ENCODE data around the gene EDAR. TPM values are rescaled to one million over a fixed set of nuclear protein-coding genes. Genes with fewer than 3 reads are reported as not detected.

EDAR gene
- total RNA-seq, 1 experiment from 2014 or later: not detected

- Histone ChIP-seq H4K20me1 (ENCODE audit: insufficient read depth, low read depth, low read length) (no peaks in the 10 kb centered on the region), H3K4me3 (ENCODE audit: low read length) (no peak overlapping the region), H3K36me3 (ENCODE audit: insufficient read depth, low read length) (no peaks in the 10 kb centered on the region), H3K79me2 (ENCODE audit: low read length) (no peaks in the 10 kb centered on the region), H3K4me2 (ENCODE audit: low read depth, low read length, poor library complexity, severe bottlenecking) (no peak overlapping the region), H3K9me2 (replicated peaks; ENCODE audit: insufficient read depth, low read length) (no peaks in the 10 kb centered on the region), H3K27me3 (ENCODE audit: low read length) (no peaks in the 10 kb centered on the region), H3K4me1 (ENCODE audit: low read length) (no peaks in the 10 kb centered on the region), H3K9ac (ENCODE audit: low read length) (no peak overlapping the region), H3K27ac (ENCODE audit: low read length) (no peak overlapping the region), H2AFZ (ENCODE audit: low read length) (no peak overlapping the region), H3K9me3 (ENCODE audit: low read length) (no peaks in the 10 kb centered on the region)
- DNase-seq: no peak
These were observed 31.0 kb downstream of the EDAR start for GRCh38 chr2:108958002-108958401.

GRCh38 chr2:108956375-108956774 lies 32.6 kb downstream of the EDAR start:
- Histone ChIP-seq H3K9me3 (ENCODE audit: low read length) (no peaks in the 10 kb centered on the region), H3K9ac (ENCODE audit: low read length) (no peak overlapping the region)

DNA sequence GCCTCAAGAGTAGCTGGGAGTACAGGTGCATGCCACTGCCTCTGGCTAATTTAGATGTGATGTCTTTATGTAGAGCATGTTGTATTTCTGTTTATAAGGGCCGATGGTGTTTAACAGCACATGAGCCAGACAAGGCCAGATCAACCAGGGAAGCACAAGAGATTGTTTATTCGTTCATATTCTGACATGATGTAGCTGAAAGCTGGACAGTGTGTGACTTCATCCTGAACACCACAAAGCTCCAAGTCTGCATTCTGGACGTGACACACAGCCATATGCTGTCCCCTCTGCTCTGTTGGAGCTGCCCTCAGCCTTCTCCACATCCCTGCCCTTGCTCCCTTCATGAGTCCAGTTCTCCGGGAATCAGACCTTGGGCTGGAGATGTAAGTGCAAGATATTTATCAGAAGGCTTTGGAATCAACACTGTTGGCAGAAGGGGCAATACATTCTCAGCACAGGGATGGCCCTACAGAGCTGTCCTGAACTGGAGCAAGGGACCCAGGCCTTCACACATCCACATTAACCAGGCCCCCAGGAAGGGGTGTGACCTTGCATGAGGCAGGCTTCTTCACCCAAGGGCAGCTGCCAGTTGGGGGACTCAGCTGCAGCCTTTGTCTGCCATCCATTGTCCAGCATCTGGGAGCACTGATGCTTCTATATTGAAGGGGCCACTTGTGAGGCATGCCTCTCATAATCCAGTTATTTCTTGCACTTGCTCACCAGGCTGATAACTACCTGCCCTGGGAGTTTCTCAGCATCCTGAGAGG lies 38.5 kb downstream of the EDAR start:
- H3K9me2 ChIP-seq (replicated peaks; ENCODE audit: insufficient read depth, low read length): no peaks in the 10 kb centered on the region
- no peak overlapping the region for H3K4me3 ChIP-seq (ENCODE audit: low read length)
- H3K9ac ChIP-seq (ENCODE audit: low read length): no peak overlapping the region
- H3K4me2 ChIP-seq (ENCODE audit: low read depth, low read length, poor library complexity, severe bottlenecking): no peak overlapping the region
- H3K27ac ChIP-seq (ENCODE audit: low read length): no peak overlapping the region
- H4K20me1 ChIP-seq (ENCODE audit: insufficient read depth, low read depth, low read length): no peaks in the 10 kb centered on the region
- peaks cover 11% of the 10 kb centered on the region; the same call in 1 of the 2 replicates for H3K9me3 ChIP-seq (ENCODE audit: low read length)
- no peaks in the 10 kb centered on the region for H3K4me1 ChIP-seq (ENCODE audit: low read length)
- no peaks in the 10 kb centered on the region for H3K36me3 ChIP-seq (ENCODE audit: insufficient read depth, low read length)
- DNase-seq: no peak
- H3K79me2 ChIP-seq (ENCODE audit: low read length): no peaks in the 10 kb centered on the region
- no peak overlapping the region for H2AFZ ChIP-seq (ENCODE audit: low read length)
- no peaks in the 10 kb centered on the region for H3K27me3 ChIP-seq (ENCODE audit: low read length)

More at GRCh38 chr2:108956375-108956774, 32.6 kb downstream of the EDAR start:
- H3K79me2 ChIP-seq (ENCODE audit: low read length): no peaks in the 10 kb centered on the region
- H3K9me2 ChIP-seq (replicated peaks; ENCODE audit: insufficient read depth, low read length): no peaks in the 10 kb centered on the region
- H3K27me3 ChIP-seq (ENCODE audit: low read length): no peaks in the 10 kb centered on the region
- no peaks in the 10 kb centered on the region for H4K20me1 ChIP-seq (ENCODE audit: insufficient read depth, low read depth, low read length)
- no peaks in the 10 kb centered on the region for H3K4me1 ChIP-seq (ENCODE audit: low read length)
- no peak for DNase-seq
- no peaks in the 10 kb centered on the region for H3K36me3 ChIP-seq (ENCODE audit: insufficient read depth, low read length)
- no peak overlapping the region for H3K4me3 ChIP-seq (ENCODE audit: low read length)
- no peak overlapping the region for H2AFZ ChIP-seq (ENCODE audit: low read length)
- H3K27ac ChIP-seq (ENCODE audit: low read length): no peak overlapping the region
- H3K4me2 ChIP-seq (ENCODE audit: low read depth, low read length, poor library complexity, severe bottlenecking): no peak overlapping the region

GRCh38 chr2:108949316-108950239 lies 39.4 kb downstream of the EDAR start:
- H3K9ac ChIP-seq (ENCODE audit: low read length): no peak overlapping the region
- H3K4me3 ChIP-seq (ENCODE audit: low read length): no peak overlapping the region
- H4K20me1 ChIP-seq (ENCODE audit: insufficient read depth, low read depth, low read length): no peaks in the 10 kb centered on the region
- no peak overlapping the region for H3K4me2 ChIP-seq (ENCODE audit: low read depth, low read length, poor library complexity, severe bottlenecking)
- H3K27me3 ChIP-seq (ENCODE audit: low read length): no peaks in the 10 kb centered on the region
- no peak overlapping the region for H2AFZ ChIP-seq (ENCODE audit: low read length)
- no peaks in the 10 kb centered on the region for H3K4me1 ChIP-seq (ENCODE audit: low read length)
- no peaks in the 10 kb centered on the region for H3K36me3 ChIP-seq (ENCODE audit: insufficient read depth, low read length)
- no peak overlapping the region for H3K27ac ChIP-seq (ENCODE audit: low read length)
- no peaks in the 10 kb centered on the region for H3K9me2 ChIP-seq (replicated peaks; ENCODE audit: insufficient read depth, low read length)
- peaks cover 11% of the 10 kb centered on the region; the same call in 1 of the 2 replicates for H3K9me3 ChIP-seq (ENCODE audit: low read length)
- no peaks in the 10 kb centered on the region for H3K79me2 ChIP-seq (ENCODE audit: low read length)
- no peak for DNase-seq

DNA sequence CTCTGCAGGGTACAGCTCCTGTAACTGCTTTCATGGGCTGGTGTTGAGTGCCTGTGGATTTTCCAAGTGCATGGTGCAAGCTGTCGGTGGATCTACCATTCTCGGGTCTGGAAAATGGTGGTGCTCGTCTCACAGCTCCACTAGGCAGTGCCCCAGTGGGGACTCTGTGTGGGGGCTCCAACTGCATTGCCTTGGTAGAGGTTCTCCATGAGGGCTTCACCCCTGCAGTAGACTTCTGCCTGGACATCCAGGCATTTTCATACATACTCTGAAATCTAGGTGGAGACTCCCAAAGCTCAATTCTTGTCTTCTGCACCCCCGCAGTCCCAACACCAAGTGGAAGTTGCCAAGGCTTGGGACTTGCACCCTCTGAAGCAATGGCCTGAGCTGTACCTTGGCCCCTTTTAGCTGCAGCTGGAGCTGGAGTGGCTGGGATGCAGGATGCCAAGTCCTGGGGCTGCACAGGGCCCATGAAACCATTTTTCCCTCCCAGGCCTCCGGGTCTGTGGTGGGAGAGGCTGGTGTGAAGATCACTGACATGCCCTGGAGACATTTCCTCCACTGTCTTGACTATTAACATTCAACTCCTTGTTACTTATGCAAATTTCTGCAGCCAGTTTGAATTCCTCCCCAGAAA lies 41.6 kb downstream of the EDAR start:
- peaks cover 11% of the 10 kb centered on the region; the same call in 1 of the 2 replicates for H3K9me3 ChIP-seq (ENCODE audit: low read length)
- no peaks in the 10 kb centered on the region for H3K9me2 ChIP-seq (replicated peaks; ENCODE audit: insufficient read depth, low read length)
- H3K4me2 ChIP-seq (ENCODE audit: low read depth, low read length, poor library complexity, severe bottlenecking): no peak overlapping the region
- no peak overlapping the region for H2AFZ ChIP-seq (ENCODE audit: low read length)
- H4K20me1 ChIP-seq (ENCODE audit: insufficient read depth, low read depth, low read length): no peaks in the 10 kb centered on the region
- H3K4me1 ChIP-seq (ENCODE audit: low read length): no peaks in the 10 kb centered on the region
- no peaks in the 10 kb centered on the region for H3K79me2 ChIP-seq (ENCODE audit: low read length)
- H3K9ac ChIP-seq (ENCODE audit: low read length): no peak overlapping the region
- H3K27me3 ChIP-seq (ENCODE audit: low read length): no peaks in the 10 kb centered on the region
- H3K36me3 ChIP-seq (ENCODE audit: insufficient read depth, low read length): no peaks in the 10 kb centered on the region
- DNase-seq: no peak
- H3K27ac ChIP-seq (ENCODE audit: low read length): no peak overlapping the region
- no peak overlapping the region for H3K4me3 ChIP-seq (ENCODE audit: low read length)

DNA sequence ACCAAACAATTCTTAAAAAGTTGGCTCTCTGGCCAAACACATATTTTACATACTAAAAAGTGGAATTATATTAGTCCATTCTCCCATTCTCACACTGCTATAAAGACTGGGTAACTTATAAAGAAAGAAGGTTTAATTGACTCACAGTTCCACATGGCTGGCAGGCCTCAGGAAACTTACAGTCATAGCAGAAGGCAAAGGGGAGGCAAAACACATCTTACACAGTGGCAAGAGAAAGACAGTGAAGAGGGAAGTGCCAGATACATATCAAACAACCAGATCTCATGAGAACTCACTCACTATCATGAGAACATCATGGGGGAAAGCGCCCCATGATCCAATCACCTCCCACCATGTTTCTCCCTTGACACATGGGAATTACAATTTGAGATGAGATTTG lies 42.6 kb downstream of the EDAR start:
- Histone ChIP-seq H2AFZ (ENCODE audit: low read length) (no peak overlapping the region), H3K36me3 (ENCODE audit: insufficient read depth, low read length) (no peaks in the 10 kb centered on the region), H4K20me1 (ENCODE audit: insufficient read depth, low read depth, low read length) (no peaks in the 10 kb centered on the region), H3K9ac (ENCODE audit: low read length) (no peak overlapping the region), H3K4me1 (ENCODE audit: low read length) (no peaks in the 10 kb centered on the region), H3K9me3 (ENCODE audit: low read length) (peaks cover 11% of the 10 kb centered on the region; the same call in 1 of the 2 replicates), H3K79me2 (ENCODE audit: low read length) (no peaks in the 10 kb centered on the region), H3K4me3 (ENCODE audit: low read length) (no peak overlapping the region), H3K9me2 (replicated peaks; ENCODE audit: insufficient read depth, low read length) (no peaks in the 10 kb centered on the region), H3K27ac (ENCODE audit: low read length) (no peak overlapping the region), H3K27me3 (ENCODE audit: low read length) (no peaks in the 10 kb centered on the region), H3K4me2 (ENCODE audit: low read depth, low read length, poor library complexity, severe bottlenecking) (no peak overlapping the region)
- no peak for DNase-seq

DNA sequence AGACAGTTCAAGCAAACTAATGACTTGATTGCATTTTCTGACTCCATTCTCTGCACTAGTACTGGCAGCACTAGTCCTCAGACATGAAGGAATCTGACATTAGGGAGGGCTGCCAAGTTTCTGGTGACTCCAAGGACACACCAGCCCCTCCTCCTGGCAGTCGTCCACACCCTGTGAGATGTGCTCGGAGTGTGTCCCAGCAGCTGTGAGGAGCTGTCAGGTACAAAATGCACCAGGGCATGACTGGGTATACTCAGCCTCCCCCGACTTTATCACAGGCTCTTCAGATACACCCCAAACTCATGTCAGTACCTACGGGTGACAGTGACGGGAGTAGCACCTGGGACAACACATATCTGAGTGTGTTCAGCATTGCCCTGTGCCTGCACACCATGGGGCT lies 43.1 kb downstream of the EDAR start:
- DNase-seq: no peak
- H3K9me3 ChIP-seq (ENCODE audit: low read length): peaks cover 11% of the 10 kb centered on the region; the same call in 1 of the 2 replicates
- no peaks in the 10 kb centered on the region for H3K36me3 ChIP-seq (ENCODE audit: insufficient read depth, low read length)
- no peak overlapping the region for H3K27ac ChIP-seq (ENCODE audit: low read length)
- H4K20me1 ChIP-seq (ENCODE audit: insufficient read depth, low read depth, low read length): no peaks in the 10 kb centered on the region
- H3K27me3 ChIP-seq (ENCODE audit: low read length): no peaks in the 10 kb centered on the region
- no peak overlapping the region for H3K4me2 ChIP-seq (ENCODE audit: low read depth, low read length, poor library complexity, severe bottlenecking)
- H3K4me1 ChIP-seq (ENCODE audit: low read length): no peaks in the 10 kb centered on the region
- H3K9ac ChIP-seq (ENCODE audit: low read length): no peak overlapping the region
- no peak overlapping the region for H2AFZ ChIP-seq (ENCODE audit: low read length)
- H3K4me3 ChIP-seq (ENCODE audit: low read length): no peak overlapping the region
- H3K9me2 ChIP-seq (replicated peaks; ENCODE audit: insufficient read depth, low read length): no peaks in the 10 kb centered on the region
- H3K79me2 ChIP-seq (ENCODE audit: low read length): no peaks in the 10 kb centered on the region

All from Karpas-422 (cell line).